ENCODE measurements around the gene FAF2. TPM values are rescaled to one million over a fixed set of nuclear protein-coding genes. Genes with fewer than 3 reads are reported as not detected.

Gene FAF2
- total RNA-seq, 1 donor from 2014 or later = 45.5 TPM

DNA sequence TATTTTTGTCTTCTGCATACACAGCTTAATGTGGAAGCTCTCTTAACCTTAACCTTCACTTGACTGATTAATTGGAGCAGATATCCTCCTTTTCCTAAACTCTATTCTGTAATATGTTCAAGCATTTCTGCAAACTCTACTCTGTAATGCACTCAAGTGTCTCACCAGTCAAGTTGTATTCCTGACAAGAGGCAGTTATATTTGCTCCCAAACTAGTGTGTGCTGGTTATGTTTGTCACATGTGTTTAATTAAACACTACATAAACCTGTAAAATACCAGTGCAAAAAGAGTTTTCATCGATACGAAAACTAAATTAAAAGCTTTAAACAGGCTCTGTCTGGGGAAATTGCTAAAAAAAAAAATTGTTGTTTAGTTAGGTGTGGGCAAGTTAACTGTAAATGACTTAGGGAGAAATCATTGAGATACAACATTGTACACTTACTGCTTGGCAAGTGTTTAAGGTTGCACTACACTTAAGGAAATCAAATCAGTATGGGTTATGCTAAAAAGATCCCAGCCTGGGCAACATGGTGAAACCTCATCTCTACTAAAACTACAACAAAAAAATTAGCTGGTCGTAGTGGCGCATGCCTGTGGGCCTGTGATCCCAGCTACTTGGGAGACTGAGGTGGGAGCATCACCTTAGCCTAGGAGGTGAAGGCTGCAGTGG is 6.7 kb downstream of the FAF2 start:
- Histone ChIP-seq H3K4me3 (ENCODE audit: low read depth, low read length) (no peak overlapping the region), H3K36me3 (ENCODE audit: control insufficient read depth, insufficient read depth, low read length) (no peaks in the 10 kb centered on the region), H3K27me3 (ENCODE audit: control insufficient read depth, insufficient read depth, low read length) (no peaks in the 10 kb centered on the region)
- TF ChIP-seq, protein P1, sequence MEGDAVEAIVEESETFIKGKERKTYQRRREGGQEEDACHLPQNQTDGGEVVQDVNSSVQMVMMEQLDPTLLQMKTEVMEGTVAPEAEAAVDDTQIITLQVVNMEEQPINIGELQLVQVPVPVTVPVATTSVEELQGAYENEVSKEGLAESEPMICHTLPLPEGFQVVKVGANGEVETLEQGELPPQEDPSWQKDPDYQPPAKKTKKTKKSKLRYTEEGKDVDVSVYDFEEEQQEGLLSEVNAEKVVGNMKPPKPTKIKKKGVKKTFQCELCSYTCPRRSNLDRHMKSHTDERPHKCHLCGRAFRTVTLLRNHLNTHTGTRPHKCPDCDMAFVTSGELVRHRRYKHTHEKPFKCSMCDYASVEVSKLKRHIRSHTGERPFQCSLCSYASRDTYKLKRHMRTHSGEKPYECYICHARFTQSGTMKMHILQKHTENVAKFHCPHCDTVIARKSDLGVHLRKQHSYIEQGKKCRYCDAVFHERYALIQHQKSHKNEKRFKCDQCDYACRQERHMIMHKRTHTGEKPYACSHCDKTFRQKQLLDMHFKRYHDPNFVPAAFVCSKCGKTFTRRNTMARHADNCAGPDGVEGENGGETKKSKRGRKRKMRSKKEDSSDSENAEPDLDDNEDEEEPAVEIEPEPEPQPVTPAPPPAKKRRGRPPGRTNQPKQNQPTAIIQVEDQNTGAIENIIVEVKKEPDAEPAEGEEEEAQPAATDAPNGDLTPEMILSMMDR (IDR thresholded peaks at IDR 0.05; ENCODE audit: insufficient read depth, low read length, poor library complexity, severe bottlenecking) = no peak
- no peak for DNase-seq (ENCODE audit: low read depth)

DNA sequence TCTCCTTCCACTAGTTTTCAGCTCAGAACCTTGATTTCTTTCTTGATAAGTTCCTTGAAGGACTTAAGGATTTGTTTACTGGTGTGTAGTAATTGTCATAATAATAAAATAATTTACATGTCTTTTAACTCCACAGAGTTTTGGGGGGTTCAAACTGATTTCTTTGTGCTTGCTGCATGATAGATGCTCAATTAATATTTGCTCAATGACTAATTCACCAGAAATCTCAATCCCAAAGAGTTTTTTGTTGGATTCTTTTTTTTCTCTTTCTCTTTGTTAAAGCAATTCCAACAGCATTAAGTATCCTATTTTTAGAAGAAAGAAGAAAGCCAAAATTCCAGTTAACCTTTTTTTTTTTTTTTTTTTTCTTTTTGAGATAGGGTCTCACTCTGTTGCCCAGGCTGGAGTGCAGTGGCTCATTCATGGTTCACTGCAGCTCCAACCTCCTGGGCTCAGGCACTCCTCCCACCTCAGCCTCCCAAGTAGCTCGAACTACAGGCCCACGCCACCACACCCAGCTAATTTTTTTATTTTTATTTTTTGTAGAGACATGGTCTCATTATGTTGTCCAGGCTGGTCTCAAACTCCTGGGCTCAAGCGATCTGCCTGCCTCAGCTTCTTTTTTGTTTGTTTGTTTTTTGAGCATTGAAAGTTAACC is 10.8 kb downstream of the FAF2 start:
- Histone ChIP-seq H3K4me3 (ENCODE audit: low read depth, low read length) (no peak overlapping the region), H3K27me3 (ENCODE audit: control insufficient read depth, insufficient read depth, low read length) (no peaks in the 10 kb centered on the region), H3K36me3 (ENCODE audit: control insufficient read depth, insufficient read depth, low read length) (no peaks in the 10 kb centered on the region)
- TF ChIP-seq, protein P1 (IDR thresholded peaks at IDR 0.05; ENCODE audit: insufficient read depth, low read length, poor library complexity, severe bottlenecking) = no peak
- DNase-seq (ENCODE audit: low read depth) = no peak

DNA sequence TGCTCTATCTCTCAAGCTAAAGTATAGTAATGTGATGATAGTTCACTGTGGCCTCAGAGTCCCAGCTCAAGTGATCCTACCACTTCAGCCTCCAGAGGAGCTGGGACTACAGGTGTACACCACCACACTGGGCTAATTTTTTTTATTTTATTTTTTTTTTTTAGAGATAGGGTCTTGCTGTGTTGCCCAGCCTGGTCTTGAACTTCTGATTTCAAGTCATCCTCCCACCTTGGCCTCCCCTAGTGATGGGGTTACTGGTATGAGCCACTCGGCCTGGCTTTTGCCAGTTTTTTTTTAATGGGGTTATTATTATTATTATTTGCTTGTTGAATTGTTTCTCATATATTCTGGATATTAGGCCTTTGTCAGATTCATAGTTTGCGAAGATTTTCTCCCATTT is 13.2 kb downstream of the FAF2 start:
- no peak for DNase-seq (ENCODE audit: low read depth)
- Histone ChIP-seq H3K36me3 (ENCODE audit: control insufficient read depth, insufficient read depth, low read length) (no peaks in the 10 kb centered on the region), H3K4me3 (ENCODE audit: low read depth, low read length) (no peak overlapping the region), H3K27me3 (ENCODE audit: control insufficient read depth, insufficient read depth, low read length) (no peaks in the 10 kb centered on the region)
- TF ChIP-seq, protein P1 (IDR thresholded peaks at IDR 0.05; ENCODE audit: insufficient read depth, low read length, poor library complexity, severe bottlenecking) = no peak

DNA sequence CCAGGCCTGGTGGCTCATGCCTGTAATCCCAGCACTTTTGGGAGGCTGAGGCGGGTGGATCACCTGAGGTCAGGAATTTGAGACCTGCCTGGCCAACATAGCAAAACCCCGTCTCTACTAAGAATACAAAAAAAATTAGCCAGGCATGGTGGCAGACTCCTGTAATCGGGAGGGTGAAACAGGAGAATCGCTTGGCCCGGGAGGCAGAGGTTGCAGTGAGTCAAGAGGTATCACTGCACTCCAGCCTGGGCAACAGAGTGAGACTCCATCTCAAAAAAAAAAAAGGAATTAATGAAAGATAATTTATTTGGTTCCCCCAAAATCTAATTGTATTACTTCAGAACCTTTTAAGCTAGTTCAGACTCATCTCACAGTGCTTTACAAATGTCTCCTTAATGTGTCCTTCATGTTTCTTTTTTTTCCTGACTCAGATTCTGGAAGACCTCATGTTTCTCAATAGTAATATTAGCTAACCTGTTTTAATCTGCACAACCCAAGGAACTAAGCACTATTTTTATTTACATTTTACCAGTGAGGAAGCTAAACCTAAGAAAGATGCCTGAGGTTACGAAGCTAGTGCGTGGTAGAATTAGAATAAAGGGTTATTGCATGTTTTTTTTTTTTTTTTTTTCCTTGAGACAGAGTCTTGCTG is 15.1 kb downstream of the FAF2 start:
- no peak for DNase-seq (ENCODE audit: low read depth)
- no peak overlapping the region for H3K4me3 ChIP-seq (ENCODE audit: low read depth, low read length)
- H3K36me3 ChIP-seq (ENCODE audit: control insufficient read depth, insufficient read depth, low read length) = no peaks in the 10 kb centered on the region
- no peaks in the 10 kb centered on the region for H3K27me3 ChIP-seq (ENCODE audit: control insufficient read depth, insufficient read depth, low read length)
- TF ChIP-seq, protein P1 (IDR thresholded peaks at IDR 0.05; ENCODE audit: insufficient read depth, low read length, poor library complexity, severe bottlenecking) = no peak

DNA sequence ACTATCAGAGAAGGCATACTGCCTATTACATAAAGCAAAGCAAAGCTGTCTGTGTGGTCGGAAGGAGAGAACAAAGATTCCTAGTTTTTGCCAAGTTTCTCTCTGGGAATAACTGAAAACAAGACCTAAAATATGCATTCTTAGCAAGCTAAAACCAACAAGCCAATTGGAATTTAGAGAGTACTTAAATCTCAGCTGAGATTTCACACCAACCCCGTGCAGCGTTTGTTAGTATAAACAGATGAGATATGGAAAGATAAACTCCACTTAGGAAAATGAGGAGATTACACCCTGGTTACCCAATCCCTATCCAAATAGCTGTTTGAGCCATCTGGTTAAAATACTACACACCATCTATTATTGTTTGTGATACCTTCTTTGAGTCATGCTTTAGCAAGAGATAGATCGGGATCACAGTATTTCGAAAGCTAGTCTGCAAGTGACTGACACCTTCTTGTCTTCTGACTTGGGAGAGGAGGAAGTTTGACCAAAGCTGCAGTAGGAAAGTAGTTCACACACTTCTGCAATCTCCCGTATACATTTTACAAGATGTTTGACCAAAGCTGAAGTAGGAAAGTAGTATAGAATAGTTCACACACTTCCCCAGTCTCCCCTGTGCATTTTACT is 18.2 kb downstream of the FAF2 start:
- Histone ChIP-seq H3K4me3 (ENCODE audit: low read depth, low read length) (no peak overlapping the region), H3K27me3 (ENCODE audit: control insufficient read depth, insufficient read depth, low read length) (no peaks in the 10 kb centered on the region), H3K36me3 (ENCODE audit: control insufficient read depth, insufficient read depth, low read length) (peaks cover 1% of the 10 kb centered on the region)
- no peak for DNase-seq (ENCODE audit: low read depth)
- TF ChIP-seq, protein P1 (IDR thresholded peaks at IDR 0.05; ENCODE audit: insufficient read depth, low read length, poor library complexity, severe bottlenecking) = no peak

Data from kidney epithelial cell (primary cell).